Hippocampal formation (tissue), 2 donors: ENCODE results near the gene PDE4D.
"Not testable (repeated sequence)": the region's sequence is repeated elsewhere in the genome, so short reads cannot be mapped to it uniquely, and the experiment has no call there.

Experiments used
- DNase-seq, 2 donors: peaks; one replicate each; lab custom pipeline; 2025; lab: John Stamatoyannopoulos, UW

Gene PDE4D

GRCh38 chr5:59799668-59800346, 93.7 kb downstream of the PDE4D start:
- DNase-seq = peak in 1 of 2 donors; percentile 62

DNA sequence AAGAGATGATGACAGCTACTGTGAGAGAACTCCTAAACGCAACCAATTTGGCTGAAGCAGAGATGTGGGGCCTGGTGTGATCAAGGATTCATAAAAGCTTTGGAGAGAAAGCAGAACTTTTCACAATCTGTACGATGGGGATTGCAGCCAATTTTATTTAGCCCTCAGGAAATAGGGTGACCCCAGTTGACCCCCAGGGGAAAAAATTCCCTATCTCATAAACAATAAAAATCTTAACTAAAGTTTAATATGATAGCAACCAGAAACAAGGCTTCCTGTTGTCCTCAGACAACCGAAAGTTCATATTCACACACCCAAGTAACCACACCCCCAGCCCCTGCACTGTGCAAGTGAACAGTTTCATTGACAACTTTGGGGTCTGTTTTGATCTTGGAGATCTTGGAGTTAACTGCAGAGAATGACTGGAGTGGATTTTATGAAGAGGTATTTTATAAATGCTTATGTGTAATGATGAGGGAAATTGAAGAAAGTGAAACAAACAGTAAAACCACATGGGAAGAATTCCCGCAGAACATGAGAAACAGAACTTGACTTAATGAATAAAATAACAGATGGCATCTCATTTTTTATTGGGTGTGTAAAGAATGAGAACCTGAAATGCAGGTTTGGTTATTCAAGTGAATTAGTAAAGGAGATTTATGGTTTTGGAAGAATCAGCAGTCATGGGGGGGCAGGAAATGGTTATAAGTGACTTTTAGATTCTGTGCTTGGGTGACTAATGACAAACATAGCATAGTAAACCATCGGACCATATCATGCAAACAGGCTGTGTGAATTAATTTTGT, 94.5 kb downstream of the PDE4D start:
- no peak for DNase-seq

DNA sequence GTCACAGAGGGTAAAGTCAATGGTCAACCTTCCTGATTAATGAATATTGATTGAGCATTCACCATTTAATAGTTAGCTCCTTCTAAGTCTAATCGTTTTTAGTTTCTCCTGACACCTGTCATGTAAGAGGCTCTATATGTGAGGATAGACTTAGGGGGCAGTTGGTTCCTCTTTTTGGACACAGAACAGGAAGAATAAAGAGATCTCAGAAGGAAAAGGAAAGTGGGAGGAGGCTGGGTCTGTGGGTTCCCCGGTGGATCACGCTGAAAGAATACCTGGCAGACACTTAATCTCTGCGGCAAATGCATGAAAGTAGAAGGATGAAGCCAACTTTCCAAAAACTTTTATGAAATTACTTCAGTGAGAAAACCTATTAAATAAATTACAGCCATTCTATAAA, 98.4 kb downstream of the PDE4D start:
- DNase-seq = no peak

- DNase-seq = no peak
Measured at GRCh38 chr5:59792983-59793585, 100.4 kb downstream of the PDE4D start.

DNA sequence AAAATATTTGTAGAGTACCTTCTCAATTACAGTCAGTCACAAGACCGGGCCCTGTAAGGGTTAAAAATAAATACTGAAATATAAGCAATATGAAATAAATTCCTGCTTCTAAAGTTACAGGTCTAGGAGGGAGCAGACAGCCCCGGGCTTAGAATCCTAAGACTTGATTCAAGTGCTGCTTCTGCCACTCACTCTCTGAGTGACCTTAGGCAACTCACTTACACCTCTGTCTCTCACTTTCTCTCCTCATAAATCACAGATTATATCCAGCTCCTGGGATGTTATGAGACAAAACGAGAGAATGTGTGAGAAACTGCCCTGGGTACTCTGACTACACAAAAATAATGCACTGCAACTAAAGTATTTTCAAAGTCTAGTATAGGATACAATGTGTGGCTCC, 101.9 kb downstream of the PDE4D start:
- no peak for DNase-seq

- no peak for DNase-seq
Measured at GRCh38 chr5:59790776-59791475, 102.6 kb downstream of the PDE4D start.

DNA sequence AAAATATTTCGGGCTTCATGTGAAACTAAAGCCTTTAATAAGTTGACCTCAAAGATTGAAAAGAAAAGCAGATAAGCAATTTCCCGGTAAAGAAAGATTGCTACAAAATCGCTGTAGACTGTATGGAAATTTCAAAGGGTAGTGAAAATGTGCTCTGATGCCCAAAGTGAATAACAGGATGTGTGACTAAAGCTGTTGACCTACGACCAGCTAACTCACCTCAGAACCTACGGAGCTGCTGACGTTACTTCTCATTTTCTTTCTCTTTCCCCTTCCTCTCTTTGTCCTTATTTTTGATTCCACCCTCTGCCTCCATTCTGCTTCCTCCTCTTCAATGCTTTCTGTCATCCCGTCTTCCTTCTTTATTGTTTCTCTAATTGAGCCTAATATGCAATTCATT, 103.2 kb downstream of the PDE4D start:
- no peak for DNase-seq

DNA sequence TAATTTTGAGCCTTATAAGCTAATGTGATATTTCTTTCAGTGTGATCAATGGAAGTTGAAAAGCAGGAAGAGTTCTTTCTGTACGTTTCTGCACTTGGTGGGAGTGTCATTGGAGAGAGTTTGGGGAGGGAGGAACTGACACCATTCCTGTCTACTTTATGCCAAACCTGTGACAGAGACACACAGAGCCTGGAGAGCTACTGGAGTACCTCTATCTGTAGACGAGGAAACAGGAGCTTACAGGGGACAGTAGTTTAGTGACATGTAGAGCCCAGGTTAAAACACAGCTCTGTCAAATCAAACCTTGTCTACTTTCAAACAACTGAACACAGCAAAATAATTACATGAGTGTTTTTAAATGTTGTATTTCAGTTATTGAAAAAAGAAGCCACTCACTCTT, 103.6 kb downstream of the PDE4D start:
- no peak for DNase-seq

DNA sequence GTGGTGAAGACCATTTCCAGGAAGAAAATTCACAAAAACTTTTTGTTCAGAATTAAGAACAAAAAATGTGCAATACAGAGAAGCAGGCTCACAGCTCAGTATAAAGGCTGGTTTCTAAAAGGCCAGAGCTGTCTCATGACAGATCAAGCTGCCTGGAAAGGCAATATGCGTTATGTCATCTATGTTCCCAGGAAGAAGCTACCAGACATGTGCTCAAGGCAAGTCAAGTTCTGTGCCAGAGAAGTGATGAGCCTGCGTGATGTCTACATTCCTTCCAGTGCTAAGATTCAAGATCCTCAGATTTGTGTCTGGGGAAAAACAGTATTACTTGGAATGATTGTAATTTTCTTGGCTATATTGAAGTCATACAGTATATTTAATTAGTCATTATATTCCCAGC, 104.3 kb downstream of the PDE4D start:
- no peak for DNase-seq

- DNase-seq = no peak
Measured at GRCh38 chr5:59786334-59786805, 107.2 kb downstream of the PDE4D start.

GRCh38 chr5:59785676-59786333, 107.7 kb downstream of the PDE4D start:
- DNase-seq = no peak

GRCh38 chr5:59784708-59785107, 108.8 kb downstream of the PDE4D start:
- DNase-seq = not testable (repeated sequence)

DNA sequence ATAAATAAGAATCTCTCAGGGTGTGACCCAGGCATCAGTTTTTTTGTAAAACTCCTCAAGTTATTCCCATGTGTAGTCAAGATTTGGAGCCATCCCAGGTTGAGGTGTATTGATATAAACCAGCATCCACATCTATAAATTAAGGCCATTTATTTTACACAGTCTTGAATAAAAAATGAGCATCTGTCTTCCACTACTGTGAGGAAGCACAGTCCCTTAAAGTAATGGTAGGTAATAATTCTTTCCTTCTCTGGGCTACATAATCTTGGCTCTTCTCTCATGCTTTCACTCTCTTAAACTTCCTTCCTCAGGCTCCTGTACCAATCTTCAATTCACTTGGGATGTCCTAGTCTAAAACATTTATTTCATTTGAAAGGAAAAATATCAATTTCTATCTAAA, 110.3 kb downstream of the PDE4D start:
- no peak for DNase-seq

GRCh38 chr5:59782856-59783255, 110.7 kb downstream of the PDE4D start:
- no peak for DNase-seq

DNA sequence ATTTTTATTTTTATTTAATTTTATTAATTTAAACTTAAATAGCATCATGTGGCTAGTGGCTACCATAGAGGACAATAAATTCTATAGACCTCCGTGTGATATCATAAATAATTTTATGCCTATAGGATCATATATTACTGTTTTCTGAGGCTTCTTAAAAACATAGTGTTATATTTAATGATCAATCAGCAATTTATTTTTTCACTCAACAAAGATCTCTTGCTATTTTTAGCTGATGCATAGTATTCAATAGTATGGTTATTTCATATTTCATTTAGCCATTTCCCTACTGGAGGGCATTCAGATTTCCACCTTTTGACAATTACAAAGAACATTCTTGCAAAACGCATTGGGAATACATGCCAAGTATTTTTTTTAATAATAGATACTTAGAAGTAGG, 114.1 kb downstream of the PDE4D start:
- no peak for DNase-seq

GRCh38 chr5:59777028-59777427, 116.5 kb downstream of the PDE4D start:
- no peak for DNase-seq

DNA sequence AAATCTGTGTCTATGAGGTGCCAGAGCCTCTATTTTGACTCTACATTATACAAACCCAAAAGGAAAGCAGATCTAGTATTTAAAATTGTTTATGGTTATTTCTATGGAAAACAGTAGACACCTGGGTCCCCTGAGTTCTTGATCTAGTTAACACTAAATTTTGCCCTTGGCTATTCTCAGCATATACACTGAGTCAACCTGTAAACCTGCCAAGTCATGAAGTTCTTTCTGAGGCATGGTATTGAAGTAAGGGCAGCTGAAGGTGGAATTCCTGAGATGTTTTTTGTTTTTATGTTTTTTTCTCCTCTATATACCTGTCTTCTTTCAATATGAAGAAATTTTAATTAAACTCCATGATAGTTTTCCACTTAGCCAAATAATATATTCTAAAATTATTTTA, 120.2 kb downstream of the PDE4D start:
- DNase-seq = no peak

DNA sequence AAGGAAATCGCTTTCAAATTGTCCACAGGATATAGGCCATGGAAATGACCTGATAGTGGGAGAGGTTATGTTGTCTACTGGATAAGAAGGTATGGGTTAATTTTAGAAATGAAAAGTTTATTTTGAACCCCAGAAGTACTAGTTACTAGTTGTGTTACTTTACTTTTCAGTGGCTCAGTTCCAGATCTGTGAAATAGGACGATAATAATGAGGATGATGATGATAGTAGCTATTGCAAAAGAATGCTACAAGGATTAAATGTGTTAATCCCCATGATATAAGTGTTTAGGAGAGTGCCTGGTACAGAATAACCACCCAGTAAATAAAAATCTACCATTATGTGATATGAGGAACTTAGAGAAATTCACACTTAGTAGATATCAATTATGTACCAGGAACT, 120.8 kb downstream of the PDE4D start:
- no peak for DNase-seq

DNA sequence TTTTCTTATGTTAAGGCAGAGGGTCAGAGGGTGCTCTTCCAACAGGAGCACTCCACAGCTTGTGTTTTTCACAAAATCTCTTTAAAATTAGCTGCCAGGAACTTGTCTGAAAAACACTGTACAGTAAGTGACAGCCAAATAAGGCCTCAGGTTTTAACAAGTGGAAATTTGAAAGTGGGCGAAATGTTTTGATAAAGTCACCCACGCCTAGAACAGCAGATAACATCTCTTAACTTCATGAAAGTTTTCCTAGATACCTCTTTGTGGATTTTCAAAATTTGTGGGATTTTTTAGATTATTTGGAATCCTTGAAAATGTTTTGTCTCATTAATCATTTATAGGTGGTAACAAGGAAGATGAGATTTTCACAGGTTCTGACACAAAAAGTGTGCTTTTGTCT, 121.3 kb downstream of the PDE4D start:
- DNase-seq = no peak

DNA sequence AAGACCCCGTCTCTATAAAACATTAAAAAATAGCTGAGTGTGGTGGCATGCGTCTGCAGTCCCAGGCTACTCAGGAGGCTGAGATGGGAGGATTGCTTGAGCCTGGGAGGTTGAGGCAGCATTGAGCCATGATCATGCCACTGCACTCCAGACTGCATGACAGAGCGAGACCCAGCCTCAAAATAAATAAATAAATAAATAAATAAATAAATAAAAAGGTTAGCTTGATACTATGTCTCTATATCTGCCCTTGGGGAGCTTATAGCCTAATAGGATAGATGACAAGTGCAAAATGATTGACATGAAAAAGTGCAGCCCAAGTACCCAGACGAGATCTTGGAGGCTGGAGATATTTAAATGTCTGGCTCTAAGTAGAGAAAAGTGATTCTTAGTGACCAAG, 122.6 kb downstream of the PDE4D start:
- no peak for DNase-seq

- no peak for DNase-seq
Measured at GRCh38 chr5:59769832-59770231, 123.7 kb downstream of the PDE4D start.

DNA sequence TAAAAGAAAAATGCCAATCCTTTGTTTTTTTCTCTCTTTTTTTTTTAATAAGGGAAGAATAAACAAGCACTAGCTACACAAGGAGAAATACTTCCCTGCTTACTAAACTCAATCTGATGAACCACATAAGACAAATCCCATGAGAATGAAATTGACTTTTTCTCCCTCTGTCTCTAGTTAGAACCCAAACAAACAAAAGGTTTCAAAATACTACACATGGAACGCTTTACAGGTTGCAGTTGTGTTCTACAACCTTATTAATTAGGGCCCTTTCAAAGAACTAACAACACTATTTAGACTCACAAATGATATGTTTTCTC, 124.5 kb downstream of the PDE4D start:
- no peak for DNase-seq
